Activated T-cell treated with anti-CD3 and anti-CD28 coated beads, Interleukin-2, amount 50 U/mL, for 1 hour (primary cell): ENCODE results near the gene FUNDC2.

ENCODE experiments used
- DNase-seq: peaks from one replicate; pipeline ENCODE4 v3.0.0-alpha.2; 2020

The FUNDC2 gene

GRCh38 chrX:155026420-155026726, 271 bp upstream of the FUNDC2 start:
- DNase-seq, result no peak

- no peak for DNase-seq
Observed at GRCh38 chrX:155027509-155028066, 944 bp downstream of the FUNDC2 start.

GRCh38 chrX:155028129-155028528, 1.5 kb downstream of the FUNDC2 start:
- no peak for DNase-seq

GRCh38 chrX:155028877-155029291, 2.2 kb downstream of the FUNDC2 start:
- DNase-seq, result no peak

- no peak for DNase-seq
Observed at GRCh38 chrX:155031657-155032056, 5.0 kb downstream of the FUNDC2 start.

- DNase-seq, result no peak
Observed at GRCh38 chrX:155035688-155036087, 9.0 kb downstream of the FUNDC2 start.

- DNase-seq, result no peak
Observed at GRCh38 chrX:155046129-155046810, 19.6 kb downstream of the FUNDC2 start.

GRCh38 chrX:155046811-155047528, 20.3 kb downstream of the FUNDC2 start:
- no peak for DNase-seq

GRCh38 chrX:155048977-155049619, 22.5 kb downstream of the FUNDC2 start:
- peak; percentile 36 for DNase-seq

- DNase-seq, result no peak
Observed at GRCh38 chrX:155052738-155053498, 26.3 kb downstream of the FUNDC2 start.

- DNase-seq, result no peak
Observed at GRCh38 chrX:155053656-155054055, 27.0 kb downstream of the FUNDC2 start.

GRCh38 chrX:155054255-155054654, 27.6 kb downstream of the FUNDC2 start:
- DNase-seq, result no peak

GRCh38 chrX:155055494-155055893, 28.9 kb downstream of the FUNDC2 start:
- DNase-seq, result no peak

- no peak for DNase-seq
Observed at GRCh38 chrX:155056471-155056870, 29.8 kb downstream of the FUNDC2 start.

- DNase-seq, result peak; percentile 67
Observed at GRCh38 chrX:155056877-155057792, 30.5 kb downstream of the FUNDC2 start.

- DNase-seq, result no peak
Observed at GRCh38 chrX:155061760-155062159, 35.1 kb downstream of the FUNDC2 start.

- no peak for DNase-seq
Observed at GRCh38 chrX:155065035-155065734, 38.5 kb downstream of the FUNDC2 start.

GRCh38 chrX:155068165-155068564, 41.5 kb downstream of the FUNDC2 start:
- no peak for DNase-seq

- DNase-seq, result no peak
Observed at GRCh38 chrX:155069414-155069813, 42.8 kb downstream of the FUNDC2 start.

- no peak for DNase-seq
Observed at GRCh38 chrX:155070038-155070437, 43.4 kb downstream of the FUNDC2 start.

- DNase-seq, result no peak
Observed at GRCh38 chrX:155070663-155070974, 44.0 kb downstream of the FUNDC2 start.
